ENCODE measurements around the gene LTF. TPM values are rescaled to one million over a fixed set of nuclear protein-coding genes. Genes with fewer than 3 reads are reported as not detected.

LTF gene
- total RNA-seq, 2 donors from 2014 or later = 3.6 to 3.7 TPM

- intact Hi-C loops (cut with DNase I) = no loop called here
Observed at GRCh38 chr3:46492890-46493547, 28.3 kb upstream of the LTF start.

GRCh38 chr3:46491089-46492070 lies 26.7 kb upstream of the LTF start:
- intact Hi-C loops (cut with DNase I) = no loop called here
- DNase-seq (ENCODE audit: low spot score) = no peak

More at GRCh38 chr3:46492890-46493547, 28.3 kb upstream of the LTF start:
- DNase-seq (ENCODE audit: low spot score) = no peak

GRCh38 chr3:46490338-46491084 lies 25.8 kb upstream of the LTF start:
- DNase-seq (ENCODE audit: low spot score) = no peak
- intact Hi-C loops (cut with DNase I) = no loop called here

- no peak for DNase-seq (ENCODE audit: low spot score)
- intact Hi-C loops (cut with DNase I) = loop anchor here in 1 of 2 donors (5.0 kb wide), 1 partner anchor 142 kb away; no protein-coding TSS in a partner anchor
Observed at GRCh38 chr3:46489875-46490274, 25.2 kb upstream of the LTF start.

GRCh38 chr3:46489381-46489780 lies 24.7 kb upstream of the LTF start:
- no peak for DNase-seq (ENCODE audit: low spot score)
- intact Hi-C loops (cut with DNase I) = loop anchor here in 1 of 2 donors (5.0 kb wide), 1 partner anchor 143 kb away; no protein-coding TSS in a partner anchor

GRCh38 chr3:46488735-46489361 lies 24.1 kb upstream of the LTF start:
- intact Hi-C loops (cut with DNase I) = loop anchor here in 1 of 2 donors (5.0 kb wide), 1 partner anchor 143 kb away; no protein-coding TSS in a partner anchor
- peak; percentile 96 for DNase-seq (ENCODE audit: low spot score)

- intact Hi-C loops (cut with DNase I) = loop anchor here (2.0 to 5.0 kb wide), 2 partner anchors 147 kb away; no protein-coding TSS in a partner anchor
- no peak for DNase-seq (ENCODE audit: low spot score)
Observed at GRCh38 chr3:46485779-46486175, 21.1 kb upstream of the LTF start.

- no peak for DNase-seq (ENCODE audit: low spot score)
- intact Hi-C loops (cut with DNase I) = loop anchor here in 1 of 2 donors (5.0 kb wide), 1 partner anchor 147 kb away; no protein-coding TSS in a partner anchor
Observed at GRCh38 chr3:46484911-46485778, 20.4 kb upstream of the LTF start.

GRCh38 chr3:46484388-46484787 lies 19.7 kb upstream of the LTF start:
- no peak for DNase-seq (ENCODE audit: low spot score)
- intact Hi-C loops (cut with DNase I) = no loop called here

GRCh38 chr3:46483825-46484224 lies 19.1 kb upstream of the LTF start:
- intact Hi-C loops (cut with DNase I) = no loop called here
- no peak for DNase-seq (ENCODE audit: low spot score)

- DNase-seq (ENCODE audit: low spot score) = no peak
- intact Hi-C loops (cut with DNase I) = no loop called here
Observed at GRCh38 chr3:46482632-46483350, 18.1 kb upstream of the LTF start.

GRCh38 chr3:46481636-46482035 lies 16.9 kb upstream of the LTF start:
- no peak for DNase-seq (ENCODE audit: low spot score)
- intact Hi-C loops (cut with DNase I) = no loop called here

GRCh38 chr3:46480491-46481195 lies 15.9 kb upstream of the LTF start:
- intact Hi-C loops (cut with DNase I) = no loop called here
- DNase-seq (ENCODE audit: low spot score) = no peak

- intact Hi-C loops (cut with DNase I) = no loop called here
- DNase-seq (ENCODE audit: low spot score) = no peak
Observed at GRCh38 chr3:46479696-46480095, 15.0 kb upstream of the LTF start.

GRCh38 chr3:46479021-46479420 lies 14.3 kb upstream of the LTF start:
- no peak for DNase-seq (ENCODE audit: low spot score)
- intact Hi-C loops (cut with DNase I) = no loop called here

- no peak for DNase-seq (ENCODE audit: low spot score)
- intact Hi-C loops (cut with DNase I) = no loop called here
Observed at GRCh38 chr3:46478341-46478740, 13.6 kb upstream of the LTF start.

- intact Hi-C loops (cut with DNase I) = no loop called here
- no peak for DNase-seq (ENCODE audit: low spot score)
Observed at GRCh38 chr3:46477756-46478155, 13.1 kb upstream of the LTF start.

Measured in posterior vena cava (tissue), 2 donors.